ENCODE measurements around the gene HOXA7. TPM values are rescaled to one million over a fixed set of nuclear protein-coding genes. Genes with fewer than 3 reads are reported as not detected.

HOXA7 gene
- 3.6 and 4.4 TPM in 2 replicates for total RNA-seq

DNA sequence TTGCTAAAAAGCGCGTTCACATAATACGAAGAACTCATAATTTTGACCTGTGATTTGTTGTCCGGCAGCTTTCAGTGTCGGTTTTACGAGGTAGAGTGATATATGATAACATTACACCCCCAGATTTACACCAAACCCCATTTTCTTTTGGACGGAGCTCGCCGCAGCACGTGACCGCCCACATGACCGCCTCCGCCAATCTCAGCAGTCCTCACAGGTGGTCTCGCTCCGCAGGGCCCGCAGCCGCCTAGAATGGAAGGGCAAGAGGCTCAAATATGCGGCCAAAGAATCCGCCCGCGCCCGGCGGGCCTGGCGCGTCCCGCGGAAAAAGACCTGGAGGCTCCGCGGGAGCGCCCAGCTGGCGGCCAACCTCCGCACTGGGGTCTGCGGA is at the start of gene HOXA7:
TSS of gene HOXA7 (minus strand) at position 168 of the 391 bp plus-strand sequence. CDS start at position 38, 130 bp downstream.
- peak within 1 kb of the TSS; percentile 97 for H2AFZ ChIP-seq (ENCODE audit: low read length)
- peak within 1 kb of the TSS; percentile 90 for H3K4me3 ChIP-seq (ENCODE audit: insufficient read depth, low read length)
- H3K36me3 ChIP-seq (ENCODE audit: insufficient read depth, low read length): peaks cover 4% of the 10 kb centered on the region
- TF ChIP-seq, protein P1, sequence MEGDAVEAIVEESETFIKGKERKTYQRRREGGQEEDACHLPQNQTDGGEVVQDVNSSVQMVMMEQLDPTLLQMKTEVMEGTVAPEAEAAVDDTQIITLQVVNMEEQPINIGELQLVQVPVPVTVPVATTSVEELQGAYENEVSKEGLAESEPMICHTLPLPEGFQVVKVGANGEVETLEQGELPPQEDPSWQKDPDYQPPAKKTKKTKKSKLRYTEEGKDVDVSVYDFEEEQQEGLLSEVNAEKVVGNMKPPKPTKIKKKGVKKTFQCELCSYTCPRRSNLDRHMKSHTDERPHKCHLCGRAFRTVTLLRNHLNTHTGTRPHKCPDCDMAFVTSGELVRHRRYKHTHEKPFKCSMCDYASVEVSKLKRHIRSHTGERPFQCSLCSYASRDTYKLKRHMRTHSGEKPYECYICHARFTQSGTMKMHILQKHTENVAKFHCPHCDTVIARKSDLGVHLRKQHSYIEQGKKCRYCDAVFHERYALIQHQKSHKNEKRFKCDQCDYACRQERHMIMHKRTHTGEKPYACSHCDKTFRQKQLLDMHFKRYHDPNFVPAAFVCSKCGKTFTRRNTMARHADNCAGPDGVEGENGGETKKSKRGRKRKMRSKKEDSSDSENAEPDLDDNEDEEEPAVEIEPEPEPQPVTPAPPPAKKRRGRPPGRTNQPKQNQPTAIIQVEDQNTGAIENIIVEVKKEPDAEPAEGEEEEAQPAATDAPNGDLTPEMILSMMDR (IDR thresholded peaks at IDR 0.05; ENCODE audit: extremely low read depth, low read depth, low read length): no peak
- DNase-seq (ENCODE audit: insufficient read length, low spot score, missing footprints): peak; percentile 99
- peak within 1 kb of the TSS; percentile 97 for H3K4me2 ChIP-seq (ENCODE audit: insufficient read depth, low read length)
- H3K9me3 ChIP-seq (ENCODE audit: low read depth, low read length): no peaks in the 10 kb centered on the region
- peaks cover 56% of the 10 kb centered on the region for H3K79me2 ChIP-seq (ENCODE audit: insufficient read depth, low read length)
- no peaks in the 10 kb centered on the region for H3K27me3 ChIP-seq (ENCODE audit: insufficient read depth, low read length)
- H3K27ac ChIP-seq (ENCODE audit: low read depth, low read length): peak within 1 kb of the TSS; percentile 74
- peaks cover 27% of the 10 kb centered on the region for H3K4me1 ChIP-seq (ENCODE audit: insufficient read depth, low read length)
- H4K20me1 ChIP-seq (ENCODE audit: insufficient read depth, low read length): no peaks in the 10 kb centered on the region

DNA sequence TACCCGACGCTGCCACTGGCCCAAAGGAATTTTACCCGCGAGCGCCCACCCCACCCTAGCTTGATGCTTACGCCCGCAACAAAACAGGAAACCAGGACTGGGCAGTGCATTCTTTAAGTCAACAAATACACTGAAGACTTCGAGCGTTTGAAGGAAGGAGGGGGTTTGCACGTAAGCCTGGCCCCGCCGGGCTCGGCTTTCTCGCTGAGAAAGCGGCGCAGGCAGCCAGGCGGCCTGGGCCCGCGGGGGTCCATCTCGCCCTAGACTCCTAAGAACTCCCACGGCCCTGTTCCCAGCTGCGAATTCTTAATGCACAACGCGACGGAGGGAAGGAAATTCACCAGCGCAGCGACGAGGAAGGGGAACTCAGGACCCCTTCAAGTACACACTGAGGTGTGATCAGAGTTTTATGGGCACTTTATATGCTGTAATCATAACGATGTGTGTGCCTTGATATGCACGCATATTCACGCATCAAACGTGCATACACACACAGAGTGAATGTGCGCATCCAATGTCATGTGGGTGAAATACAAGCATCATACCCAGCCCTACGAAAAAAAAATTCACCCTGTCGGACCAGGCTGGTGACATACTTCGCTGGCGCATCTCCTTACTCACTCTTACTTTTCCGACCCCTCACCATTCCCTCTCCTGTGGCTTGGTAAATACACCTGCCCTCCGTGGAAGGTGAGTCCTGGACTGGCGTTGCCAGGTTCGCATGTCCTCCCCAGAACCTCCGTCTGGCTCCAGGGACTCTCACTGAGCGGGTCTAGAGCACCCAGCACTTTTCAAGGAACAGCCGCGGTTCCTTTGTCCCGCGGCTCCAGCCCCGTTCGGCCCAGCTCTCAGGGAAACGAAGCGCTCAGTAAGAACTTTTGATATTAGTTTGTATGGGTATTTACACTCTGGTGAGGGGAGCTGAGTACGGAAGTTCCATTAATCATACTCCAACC is 49.1 kb upstream of the HOXA7 start:
- Histone ChIP-seq H3K4me1 (ENCODE audit: insufficient read depth, low read length) (peaks cover 18% of the 10 kb centered on the region), H3K27ac (ENCODE audit: low read depth, low read length) (no peak overlapping the region), H3K27me3 (ENCODE audit: insufficient read depth, low read length) (peaks cover 13% of the 10 kb centered on the region), H3K9me3 (ENCODE audit: low read depth, low read length) (no peaks in the 10 kb centered on the region), H3K36me3 (ENCODE audit: insufficient read depth, low read length) (no peaks in the 10 kb centered on the region), H2AFZ (ENCODE audit: low read length) (peak overlapping the region; percentile 84), H4K20me1 (ENCODE audit: insufficient read depth, low read length) (no peaks in the 10 kb centered on the region), H3K79me2 (ENCODE audit: insufficient read depth, low read length) (peaks cover 18% of the 10 kb centered on the region), H3K4me3 (ENCODE audit: insufficient read depth, low read length) (peak overlapping the region; percentile 67), H3K4me2 (ENCODE audit: insufficient read depth, low read length) (peak overlapping the region; percentile 83)
- peak; percentile 77 for DNase-seq (ENCODE audit: insufficient read length, low spot score, missing footprints)
- TF ChIP-seq, protein P1 (IDR thresholded peaks at IDR 0.05; ENCODE audit: extremely low read depth, low read depth, low read length): no peak

DNA sequence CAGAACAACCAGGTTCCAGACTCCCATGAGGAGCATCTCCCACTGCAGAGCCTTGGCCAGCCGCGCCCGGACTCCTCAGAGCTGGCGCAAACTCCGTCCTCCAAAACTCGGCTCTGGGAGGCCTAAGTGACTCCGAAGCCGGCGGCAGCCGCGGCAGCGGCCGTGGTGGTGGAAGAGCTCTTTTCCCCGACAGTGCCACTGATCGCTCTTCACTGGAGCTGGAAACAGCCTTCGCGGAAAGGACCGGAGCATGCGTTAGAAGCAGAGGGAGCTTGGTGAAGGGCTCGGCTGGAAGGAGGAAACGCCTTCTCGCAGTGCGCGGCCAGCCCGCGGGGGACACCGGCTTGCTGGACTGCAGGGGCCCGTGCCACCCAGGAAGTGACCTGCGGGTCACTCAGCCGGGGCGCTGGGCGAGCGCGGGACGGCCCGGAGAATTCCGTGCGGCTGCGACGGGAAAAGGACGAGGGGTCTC is 48.4 kb upstream of the HOXA7 start:
- Histone ChIP-seq H3K4me1 (ENCODE audit: insufficient read depth, low read length) (peaks cover 18% of the 10 kb centered on the region), H3K4me3 (ENCODE audit: insufficient read depth, low read length) (peak overlapping the region; percentile 67), H3K4me2 (ENCODE audit: insufficient read depth, low read length) (peak overlapping the region; percentile 83), H3K9me3 (ENCODE audit: low read depth, low read length) (no peaks in the 10 kb centered on the region), H2AFZ (ENCODE audit: low read length) (peak overlapping the region; percentile 84), H4K20me1 (ENCODE audit: insufficient read depth, low read length) (no peaks in the 10 kb centered on the region), H3K27ac (ENCODE audit: low read depth, low read length) (no peak overlapping the region), H3K27me3 (ENCODE audit: insufficient read depth, low read length) (peaks cover 13% of the 10 kb centered on the region), H3K36me3 (ENCODE audit: insufficient read depth, low read length) (no peaks in the 10 kb centered on the region), H3K79me2 (ENCODE audit: insufficient read depth, low read length) (peaks cover 18% of the 10 kb centered on the region)
- peak; percentile 90 for DNase-seq (ENCODE audit: insufficient read length, low spot score, missing footprints)
- TF ChIP-seq, protein P1 (IDR thresholded peaks at IDR 0.05; ENCODE audit: extremely low read depth, low read depth, low read length): no peak
